ENCODE results near the gene MOGAT3.

The MOGAT3 gene

GRCh38 chr7:101198476-101198875, 2.4 kb downstream of the MOGAT3 start:
- Histone ChIP-seq H3K27me3 (ENCODE audit: control insufficient read depth, low read length) (peaks cover 11% of the 10 kb centered on the region), H3K9me2 (replicated peaks; ENCODE audit: control insufficient read depth, low read length) (no peaks in the 10 kb centered on the region), H4K20me1 (ENCODE audit: control insufficient read depth, insufficient read depth, low read depth, low read length) (no peaks in the 10 kb centered on the region), H3K4me3 (ENCODE audit: low read length) (no peak overlapping the region), H3K27ac (ENCODE audit: low read depth, low read length) (no peak overlapping the region), H3K4me2 (ENCODE audit: low read length) (no peak overlapping the region), H3K79me2 (ENCODE audit: control insufficient read depth, low read length) (no peaks in the 10 kb centered on the region), H3K9me3 (ENCODE audit: control insufficient read depth, insufficient read depth, low read length) (no peaks in the 10 kb centered on the region), H3K36me3 (ENCODE audit: control insufficient read depth, low read length) (no peaks in the 10 kb centered on the region), H3F3A (ENCODE audit: control insufficient read depth, insufficient read depth) (no peaks in the 10 kb centered on the region), H3K4me1 (ENCODE audit: control insufficient read depth, low read length) (peaks cover 4% of the 10 kb centered on the region)
- TF ChIP-seq CTCF (IDR thresholded peaks at IDR 0.05; ENCODE audit: low read depth, low read length, poor library complexity, severe bottlenecking) (no peak), EZH2phosphoT487 (IDR thresholded peaks at IDR 0.05; ENCODE audit: borderline replicate concordance, low read length) (no peak)

- no peaks in the 10 kb centered on the region; the same call in 1 of the 2 replicates for H3K4me1 ChIP-seq (ENCODE audit: control insufficient read depth, low read length)
- peaks cover 11% of the 10 kb centered on the region for H3K27me3 ChIP-seq (ENCODE audit: control insufficient read depth, low read length)
- TF ChIP-seq EZH2phosphoT487 (IDR thresholded peaks at IDR 0.05; ENCODE audit: borderline replicate concordance, low read length) (no peak), CTCF (IDR thresholded peaks at IDR 0.05; ENCODE audit: low read depth, low read length, poor library complexity, severe bottlenecking) (no peak)
Measured at GRCh38 chr7:101197991-101198390, 2.8 kb downstream of the MOGAT3 start.

GRCh38 chr7:101195884-101196283, 5.0 kb downstream of the MOGAT3 start:
- TF ChIP-seq EZH2phosphoT487 (IDR thresholded peaks at IDR 0.05; ENCODE audit: borderline replicate concordance, low read length) (no peak), CTCF (IDR thresholded peaks at IDR 0.05; ENCODE audit: low read depth, low read length, poor library complexity, severe bottlenecking) (no peak)
- no peaks in the 10 kb centered on the region for H3K9me3 ChIP-seq (ENCODE audit: control insufficient read depth, insufficient read depth, low read length)
- no peaks in the 10 kb centered on the region for H3F3A ChIP-seq (ENCODE audit: control insufficient read depth, insufficient read depth)
- peaks cover 3% of the 10 kb centered on the region; the same call in 1 of the 2 replicates for H3K4me1 ChIP-seq (ENCODE audit: control insufficient read depth, low read length)
- H4K20me1 ChIP-seq (ENCODE audit: control insufficient read depth, insufficient read depth, low read depth, low read length), result no peaks in the 10 kb centered on the region
- no peaks in the 10 kb centered on the region for H3K9me2 ChIP-seq (replicated peaks; ENCODE audit: control insufficient read depth, low read length)
- H3K4me2 ChIP-seq (ENCODE audit: low read length), result no peak overlapping the region
- no peaks in the 10 kb centered on the region for H3K79me2 ChIP-seq (ENCODE audit: control insufficient read depth, low read length)
- no peaks in the 10 kb centered on the region for H3K36me3 ChIP-seq (ENCODE audit: control insufficient read depth, low read length)
- H3K27ac ChIP-seq (ENCODE audit: low read depth, low read length), result no peak overlapping the region
- H3K27me3 ChIP-seq (ENCODE audit: control insufficient read depth, low read length), result peaks cover 4% of the 10 kb centered on the region; the same call in 1 of the 2 replicates
- H3K4me3 ChIP-seq (ENCODE audit: low read length), result no peak overlapping the region

More at GRCh38 chr7:101197991-101198390, 2.8 kb downstream of the MOGAT3 start:
- Histone ChIP-seq H3K4me3 (ENCODE audit: low read length) (no peak overlapping the region), H3K36me3 (ENCODE audit: control insufficient read depth, low read length) (no peaks in the 10 kb centered on the region), H3K4me2 (ENCODE audit: low read length) (no peak overlapping the region), H3K9me2 (replicated peaks; ENCODE audit: control insufficient read depth, low read length) (no peaks in the 10 kb centered on the region), H3K27ac (ENCODE audit: low read depth, low read length) (no peak overlapping the region), H3F3A (ENCODE audit: control insufficient read depth, insufficient read depth) (no peaks in the 10 kb centered on the region), H4K20me1 (ENCODE audit: control insufficient read depth, insufficient read depth, low read depth, low read length) (no peaks in the 10 kb centered on the region), H3K9me3 (ENCODE audit: control insufficient read depth, insufficient read depth, low read length) (no peaks in the 10 kb centered on the region), H3K79me2 (ENCODE audit: control insufficient read depth, low read length) (no peaks in the 10 kb centered on the region)

Data from DOHH2 (cell line).